Right atrium auricular region (tissue), 2 donors: ENCODE results near the gene PSKH1. TPM values are rescaled to one million over a fixed set of nuclear protein-coding genes. Genes with fewer than 3 reads are reported as not detected.

Experiments used
- DNase-seq: peaks from one replicate; pipeline ENCODE4 v3.0.0-alpha.2; 2019; ENCODE audit warnings: low spot score
- H3K27ac ChIP-seq, 2 donors: fragments of 200-600 bp; sonication (generic); 1 replicate in 1 of 2; 2 replicates in 1 of 2; pipeline ENCODE4 v1.5.1; 2016 to 2019
- H3K27me3 ChIP-seq, 2 donors: fragments of 200-600 bp; sonication (generic); one replicate each; pipeline versions ENCODE4 v1.5.1 to v1.6.0; 2017 to 2019
- H3K36me3 ChIP-seq: fragments of 200-600 bp; sonication (generic); one replicate; pipeline ENCODE4 v1.5.1; 2016
- H3K4me1 ChIP-seq, 2 donors: fragments of 200-600 bp; sonication (generic); one replicate each; pipeline versions ENCODE4 v1.5.1 to v1.6.0; 2017 to 2019
- H3K4me3 ChIP-seq, 2 donors: fragments of 200-600 bp; sonication (generic); 1 replicate in 1 of 2; 2 replicates in 1 of 2; pipeline ENCODE4 v1.5.1; 2017 to 2019; ENCODE audit warnings: mild to moderate bottlenecking in 1 of 2, moderate library complexity in 1 of 2
- H3K9me3 ChIP-seq, 2 donors: fragments of 200-600 bp; sonication (generic); one replicate each; pipeline ENCODE4 v1.5.1; 2019
- total RNA-seq, 2 donors: library from RNA; depleted of rRNA; stranded (reverse); fragments of >200 nt; gene quantifications; one replicate each; pipeline ENCODE4 v1.1.0, GENCODE V29; 2016
- TF ChIP-seq, protein P1 (sequence below), 2 donors: fragments of 200-600 bp; sonication (generic); IDR thresholded peaks; one replicate each; pipeline ENCODE4 v1.5.1; 2019; ENCODE audit warnings: antibody characterized with exemption in 2 of 2

PSKH1 gene
- total RNA-seq, 2 donors from 2014 or later = 18.4 to 23.2 TPM

DNA sequence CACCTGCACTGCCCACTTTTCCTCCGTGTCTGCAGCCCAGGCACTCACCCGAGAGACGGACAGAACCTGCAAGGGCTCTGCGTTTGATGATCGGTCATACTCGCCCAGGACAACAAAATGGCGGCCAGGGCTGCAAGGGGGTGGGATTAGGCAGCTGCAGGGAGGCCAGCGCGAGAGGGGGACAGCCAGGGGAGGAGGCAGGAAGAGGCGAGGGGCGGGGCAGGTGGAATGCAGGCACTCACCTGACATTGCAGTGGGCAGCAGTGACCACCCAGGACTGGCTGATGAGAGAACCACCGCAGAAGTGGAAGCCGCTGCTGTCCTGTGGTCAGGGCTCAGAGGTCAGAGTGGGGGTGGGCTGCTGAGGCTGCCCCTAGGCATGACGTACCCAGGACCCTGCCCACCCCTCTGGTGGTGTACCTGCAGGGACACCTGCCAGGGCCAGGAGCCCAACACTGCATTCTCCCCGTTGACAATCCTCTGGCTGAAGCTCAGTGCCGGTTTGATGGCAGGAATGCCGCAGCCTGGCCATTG lies 37.7 kb downstream of the PSKH1 start:
- Histone ChIP-seq H3K4me1 (peaks cover 0 to 36% of the 10 kb centered on the region in 2 donors), H3K4me3 (no peak overlapping the region), H3K27me3 (no peaks in the 10 kb centered on the region), H3K9me3 (no peaks in the 10 kb centered on the region), H3K36me3 (peaks cover 10% of the 10 kb centered on the region), H3K27ac (no peak overlapping the region)
- TF ChIP-seq, protein P1, sequence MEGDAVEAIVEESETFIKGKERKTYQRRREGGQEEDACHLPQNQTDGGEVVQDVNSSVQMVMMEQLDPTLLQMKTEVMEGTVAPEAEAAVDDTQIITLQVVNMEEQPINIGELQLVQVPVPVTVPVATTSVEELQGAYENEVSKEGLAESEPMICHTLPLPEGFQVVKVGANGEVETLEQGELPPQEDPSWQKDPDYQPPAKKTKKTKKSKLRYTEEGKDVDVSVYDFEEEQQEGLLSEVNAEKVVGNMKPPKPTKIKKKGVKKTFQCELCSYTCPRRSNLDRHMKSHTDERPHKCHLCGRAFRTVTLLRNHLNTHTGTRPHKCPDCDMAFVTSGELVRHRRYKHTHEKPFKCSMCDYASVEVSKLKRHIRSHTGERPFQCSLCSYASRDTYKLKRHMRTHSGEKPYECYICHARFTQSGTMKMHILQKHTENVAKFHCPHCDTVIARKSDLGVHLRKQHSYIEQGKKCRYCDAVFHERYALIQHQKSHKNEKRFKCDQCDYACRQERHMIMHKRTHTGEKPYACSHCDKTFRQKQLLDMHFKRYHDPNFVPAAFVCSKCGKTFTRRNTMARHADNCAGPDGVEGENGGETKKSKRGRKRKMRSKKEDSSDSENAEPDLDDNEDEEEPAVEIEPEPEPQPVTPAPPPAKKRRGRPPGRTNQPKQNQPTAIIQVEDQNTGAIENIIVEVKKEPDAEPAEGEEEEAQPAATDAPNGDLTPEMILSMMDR (IDR thresholded peaks at IDR 0.05) = no peak
- DNase-seq = no peak

GRCh38 chr16:67931712-67932461 lies 38.8 kb downstream of the PSKH1 start, which contains the start of gene CTRL:
Gene CTRL (minus strand): TSS chr16:67931862. CDS start chr16:67931852, 10 bp downstream.
- TF ChIP-seq, protein P1 (IDR thresholded peaks at IDR 0.05) = no peak
- peaks cover 10% of the 10 kb centered on the region for H3K36me3 ChIP-seq
- no peak for DNase-seq

GRCh38 chr16:67932462-67932840 lies 39.4 kb downstream of the PSKH1 start:
- no peak for DNase-seq
- H3K27ac ChIP-seq = no peak overlapping the region
- TF ChIP-seq, protein P1 (IDR thresholded peaks at IDR 0.05) = no peak
- H3K27me3 ChIP-seq = no peaks in the 10 kb centered on the region
- H3K4me3 ChIP-seq = no peak overlapping the region
- peaks cover 0 to 30% of the 10 kb centered on the region in 2 donors for H3K4me1 ChIP-seq
- peaks cover 7% of the 10 kb centered on the region for H3K36me3 ChIP-seq
- no peaks in the 10 kb centered on the region for H3K9me3 ChIP-seq

More at GRCh38 chr16:67931712-67932461, 38.8 kb downstream of the PSKH1 start, which contains the start of gene CTRL:
- H3K4me1 ChIP-seq = peaks cover 0 to 25% of the 10 kb centered on the region in 2 donors
- H3K9me3 ChIP-seq = no peaks in the 10 kb centered on the region
- H3K4me3 ChIP-seq = no peak within 1 kb of the TSS
- no peaks in the 10 kb centered on the region for H3K27me3 ChIP-seq
- no peak within 1 kb of the TSS for H3K27ac ChIP-seq

GRCh38 chr16:67933805-67934204 lies 40.8 kb downstream of the PSKH1 start:
- no peak for DNase-seq
- no peaks in the 10 kb centered on the region for H3K36me3 ChIP-seq
- no peak overlapping the region for H3K27ac ChIP-seq

GRCh38 chr16:67934306-67935100 lies 41.4 kb downstream of the PSKH1 start:
- Histone ChIP-seq H3K27ac (peak overlapping the region; percentile 87 to 88), H3K4me1 (peaks cover 0 to 27% of the 10 kb centered on the region in 2 donors), H3K4me3 (peak overlapping the region; percentile 66 to 81), H3K9me3 (no peaks in the 10 kb centered on the region), H3K27me3 (no peaks in the 10 kb centered on the region), H3K36me3 (peaks cover 6% of the 10 kb centered on the region)
- TF ChIP-seq, protein P1 (IDR thresholded peaks at IDR 0.05) = no peak
- no peak for DNase-seq

More at GRCh38 chr16:67933805-67934204, 40.8 kb downstream of the PSKH1 start:
- no peaks in the 10 kb centered on the region for H3K9me3 ChIP-seq
- peaks cover 0 to 27% of the 10 kb centered on the region in 2 donors for H3K4me1 ChIP-seq
- H3K4me3 ChIP-seq = no peak overlapping the region
- no peaks in the 10 kb centered on the region for H3K27me3 ChIP-seq
- TF ChIP-seq, protein P1 (IDR thresholded peaks at IDR 0.05) = no peak
